H1 (cell line): ENCODE measurements around the gene IFNL1. TPM values are rescaled to one million over a fixed set of nuclear protein-coding genes. Genes with fewer than 3 reads are reported as not detected.
"Not testable (repeated sequence)": the region's sequence is repeated elsewhere in the genome, so short reads cannot be mapped to it uniquely, and the experiment has no call there.

Source experiments
- CTCF ChIA-PET: fragments of 300-600 bp; sonication (Branson Sonifier 250); formaldehyde crosslinking; loops from one replicate; lab custom pipeline; 2021; ENCODE audit not compliant: partially characterized antibody; lab: Charles Lee
- POLR2A ChIA-PET: fragments of 300-600 bp; sonication (Branson Sonifier 250); formaldehyde crosslinking; loops from one replicate; lab custom pipeline; 2021; ENCODE audit warnings: inconsistent platforms; ENCODE audit not compliant: partially characterized antibody; lab: Charles Lee
- DNase-seq, 2 experiments: peaks; one replicate each; pipeline versions ENCODE4 v3.0.0 to v3.0.0-alpha.2; 2010 to 2022; ENCODE audit warnings: low spot score in 2 of 2, low read depth in 1 of 2, mixed read lengths in 1 of 2
- FAIRE-seq: peaks from 2 replicates; lab custom pipeline; 2011; peaks lifted over from hg19 to GRCh38; lab: Jason Lieb, UNC
- H2AFZ ChIP-seq: 2 replicates; pipeline ENCODE4 v1.8.1; 2012; ENCODE audit warnings: low read length, inconsistent platforms
- H2AK5ac ChIP-seq: 2 replicates; pipeline ENCODE4 v1.6.1; 2013; ENCODE audit warnings: low read depth, low read length
- H2BK120ac ChIP-seq: replicated peaks from 2 replicates; pipeline ENCODE3; 2013; ENCODE audit warnings: low read depth, low read length, inconsistent platforms
- H2BK12ac ChIP-seq: 2 replicates; pipeline ENCODE4 v1.6.1; 2013; ENCODE audit warnings: low read depth, low read length
- H2BK15ac ChIP-seq: 2 replicates; pipeline ENCODE4 v1.6.1; 2013; ENCODE audit warnings: low read length
- H2BK20ac ChIP-seq: 2 replicates; pipeline ENCODE4 v1.6.1; 2013; ENCODE audit warnings: low read length
- H2BK5ac ChIP-seq: 2 replicates; pipeline ENCODE4 v1.6.1; 2013; ENCODE audit warnings: low read depth, low read length
- H3K14ac ChIP-seq: 2 replicates; pipeline ENCODE4 v1.6.1; 2013; ENCODE audit warnings: inconsistent platforms; ENCODE audit not compliant: insufficient read length
- H3K18ac ChIP-seq: 2 replicates; pipeline ENCODE4 v1.6.1; 2013; ENCODE audit warnings: low read length; ENCODE audit errors: extremely low read depth
- H3K23ac ChIP-seq: 2 replicates; pipeline ENCODE4 v1.6.1; 2013; ENCODE audit warnings: inconsistent platforms; ENCODE audit not compliant: insufficient read length
- H3K23me2 ChIP-seq: 2 replicates; pipeline ENCODE4 v1.6.1; 2013; ENCODE audit warnings: low read depth, low read length
- H3K27ac ChIP-seq: 2 replicates; pipeline ENCODE4 v1.6.1; 2011; ENCODE audit warnings: low read depth, low read length, inconsistent platforms
- H3K27me3 ChIP-seq, 4 experiments: replicated peaks in 1 of 4; 1 replicate in 1 of 4; 2 replicates in 3 of 4; pipeline versions ENCODE4 v1.6.1 to v1.8.1; 2011 to 2013; ENCODE audit warnings: low read length in 3 of 4, mild to moderate bottlenecking in 3 of 4, inconsistent platforms in 2 of 4, mixed read lengths in 2 of 4, moderate library complexity in 1 of 4; ENCODE audit not compliant: control insufficient read depth in 3 of 4, insufficient read depth in 3 of 4; ENCODE audit errors: extremely low read depth in 1 of 4
- H3K36me3 ChIP-seq, 4 experiments: 2 replicates each; pipeline versions ENCODE4 v1.6.1 to v1.8.1; 2011 to 2013; ENCODE audit warnings: mild to moderate bottlenecking in 4 of 4, low read length in 3 of 4, moderate library complexity in 2 of 4, control low read depth in 1 of 4, inconsistent platforms in 1 of 4; ENCODE audit not compliant: insufficient read depth in 4 of 4, control insufficient read depth in 2 of 4
- H3K4ac ChIP-seq: replicated peaks from 2 replicates; pipeline ENCODE3; 2013; ENCODE audit warnings: low read length, low read depth, mixed read lengths, inconsistent platforms; ENCODE audit not compliant: insufficient read length
- H3K4me1 ChIP-seq, 4 experiments: replicated peaks in 1 of 4; 1 replicate in 1 of 4; 2 replicates in 3 of 4; pipeline versions ENCODE4 v1.6.1 to v1.8.1; 2011 to 2013; ENCODE audit warnings: low read length in 3 of 4, inconsistent platforms in 2 of 4, mixed read lengths in 1 of 4; ENCODE audit not compliant: insufficient read depth in 4 of 4, control insufficient read depth in 3 of 4
- H3K4me2 ChIP-seq, 2 experiments: 2 replicates each; pipeline versions ENCODE4 v1.6.1 to v1.8.1; 2011 to 2013; ENCODE audit warnings: low read depth in 2 of 2, low read length in 2 of 2, control low read depth in 1 of 2, inconsistent platforms in 1 of 2, mild to moderate bottlenecking in 1 of 2; ENCODE audit not compliant: insufficient read depth in 1 of 2
- H3K4me3 ChIP-seq, 4 experiments: fragments of 200-600, 300-600 bp in 1 of 4; sonication (generic), shearing (Covaris generic), sonication (Bioruptor Twin) in 1 of 4; 2 replicates each; pipeline versions ENCODE4 v1.5.1 to v1.8.1; 2011 to 2016; ENCODE audit warnings: low read length in 4 of 4, low read depth in 3 of 4, control low read depth in 2 of 4, inconsistent platforms in 2 of 4, mild to moderate bottlenecking in 2 of 4, mixed read lengths in 1 of 4, moderate library complexity in 1 of 4; ENCODE audit not compliant: insufficient read depth in 2 of 4; ENCODE audit errors: extremely low read depth in 1 of 4
- H3K56ac ChIP-seq: replicated peaks from 2 replicates; pipeline ENCODE3; 2013; ENCODE audit warnings: low read depth, mild to moderate bottlenecking, mixed read lengths, low read length, inconsistent platforms; ENCODE audit not compliant: insufficient read length
- H3K79me1 ChIP-seq: 2 replicates; pipeline ENCODE4 v1.6.1; 2013; ENCODE audit warnings: low read depth, low read length, control low read depth
- H3K79me2 ChIP-seq, 2 experiments: 2 replicates each; pipeline versions ENCODE4 v1.6.1 to v1.8.1; 2012 to 2013; ENCODE audit warnings: low read length in 2 of 2, mild to moderate bottlenecking in 2 of 2, inconsistent platforms in 1 of 2; ENCODE audit not compliant: insufficient read depth in 2 of 2, control insufficient read depth in 1 of 2
- H3K9ac ChIP-seq, 4 experiments: replicated peaks in 1 of 4; 1 replicate in 1 of 4; 2 replicates in 3 of 4; pipeline versions ENCODE4 v1.6.1 to v1.8.1; 2011 to 2013; ENCODE audit warnings: low read depth in 3 of 4, low read length in 3 of 4, control low read depth in 2 of 4, mild to moderate bottlenecking in 2 of 4, moderate library complexity in 2 of 4, inconsistent platforms in 1 of 4; ENCODE audit errors: extremely low read depth in 1 of 4
- H3K9me3 ChIP-seq, 2 experiments: 2 replicates each; pipeline versions ENCODE4 v1.6.1 to v1.8.1; 2012 to 2013; ENCODE audit warnings: mild to moderate bottlenecking in 2 of 2, moderate library complexity in 2 of 2, control low read depth in 1 of 2, inconsistent platforms in 1 of 2, low read depth in 1 of 2, low read length in 1 of 2, mixed read lengths in 1 of 2; ENCODE audit not compliant: insufficient read depth in 2 of 2
- H4K20me1 ChIP-seq, 2 experiments: replicated peaks in 1 of 2; 2 replicates each; pipeline versions ENCODE3 to v1.8.1; 2011 to 2013; ENCODE audit warnings: inconsistent platforms in 2 of 2, low read length in 2 of 2, mild to moderate bottlenecking in 1 of 2; ENCODE audit not compliant: insufficient read depth in 2 of 2, control insufficient read depth in 1 of 2
- H4K5ac ChIP-seq: 2 replicates; pipeline ENCODE4 v1.6.1; 2013; ENCODE audit warnings: low read length, low read depth, mixed read lengths, inconsistent platforms; ENCODE audit not compliant: insufficient read length
- H4K8ac ChIP-seq: 2 replicates; pipeline ENCODE4 v1.8.0; 2013; ENCODE audit warnings: mild to moderate bottlenecking, moderate library complexity, low read length, inconsistent platforms; ENCODE audit not compliant: insufficient read depth; ENCODE audit errors: extremely low read depth
- H4K91ac ChIP-seq: replicated peaks from 2 replicates; pipeline ENCODE3; 2013; ENCODE audit warnings: low read length, mixed read lengths, inconsistent platforms; ENCODE audit not compliant: insufficient read length
- WGBS, 2 experiments: shearing (Covaris generic) in 1 of 2; methylation state at CpG; one replicate each; pipeline versions ENCODE4 v1.1.6 to v1.1.7; 2013 to 2015; ENCODE audit warnings: low lambda C conversion rate in 2 of 2, mixed read lengths in 2 of 2, inconsistent platforms in 1 of 2, low coverage in 1 of 2, missing lambda C conversion rate in 1 of 2; ENCODE audit not compliant: insufficient replicate concordance in 2 of 2, insufficient coverage in 1 of 2, insufficient read length in 1 of 2; ENCODE audit errors: extremely low coverage in 1 of 2, missing lambda C conversion rate in 1 of 2; 5-methylcytosine and 5-hydroxymethylcytosine counted together
- polyA plus RNA-seq, 7 experiments: library from polyadenylated mRNA; depleted of rRNA in 3 of 7; stranded (reverse) in 5 of 7; unstranded in 2 of 7; fragments of >200 nt in 5 of 7; fragments of 200-250 nt in 2 of 7; gene quantifications; 1 replicate in 5 of 7; 2 replicates in 1 of 7; 4 replicates in 1 of 7; pipeline versions ENCODE4 v1.2.1 to v1.2.3, GENCODE V29; 2011 to 2013; ENCODE audit warnings: missing spikeins in 2 of 7, mixed read lengths in 2 of 7
- total RNA-seq: library from RNA; stranded (reverse); fragmentation: NEBNext Ultra II Directional; extraction: Animal tissue kit (Norgen Biotek cat#: 25700); gene quantifications from 2 replicates; pipeline ENCODE4 v1.2.1, GENCODE V29; 2021

IFNL1 gene
- total and polyA plus RNA-seq, 2 of the 8 experiments (the other 6 are each of a cell fraction or from before 2014, with no cell fraction given), result not detected

DNA sequence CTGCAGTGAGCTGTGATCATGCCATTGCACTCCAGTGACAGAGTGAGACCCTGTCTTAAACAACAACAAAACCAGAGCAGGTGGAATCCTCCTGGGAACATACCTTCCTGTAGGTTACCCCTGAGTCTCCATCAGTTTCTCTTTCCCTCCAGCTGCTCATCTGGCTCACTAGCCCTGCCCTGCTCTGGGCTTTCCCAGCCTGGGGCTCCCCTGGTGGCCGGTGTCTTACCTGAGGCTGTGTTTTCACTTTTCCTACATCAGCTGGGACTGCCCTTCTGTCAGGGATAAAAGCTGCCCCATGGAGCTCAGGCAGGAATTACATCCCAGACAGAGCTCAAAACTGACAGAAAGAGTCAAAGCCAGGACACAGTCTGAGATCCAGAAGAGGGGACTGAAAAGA is 28.1 kb upstream of the IFNL1 start, which contains the start of gene IFNL2:
Gene IFNL2 (plus strand): TSS at position 312 of the 400 bp plus-strand sequence. CDS start 173 bp downstream, outside the sequence.
- H4K20me1 ChIP-seq, H3K4me3 ChIP-seq, H3K36me3 ChIP-seq, DNase-seq, H4K5ac ChIP-seq, H4K8ac ChIP-seq, H2BK12ac ChIP-seq, H2AFZ ChIP-seq, H3K79me2 ChIP-seq, H3K9me3 ChIP-seq, H3K14ac ChIP-seq, H2BK20ac ChIP-seq, H3K56ac ChIP-seq, H3K79me1 ChIP-seq, H3K9ac ChIP-seq, H2BK15ac ChIP-seq, H3K27ac ChIP-seq, H2BK5ac ChIP-seq, H2BK120ac ChIP-seq, H3K23ac ChIP-seq, H3K18ac ChIP-seq, H3K4ac ChIP-seq, POLR2A ChIA-PET, H2AK5ac ChIP-seq, H3K4me2 ChIP-seq, H4K91ac ChIP-seq: not testable (repeated sequence)
- WGBS, 2 experiments, result no CpG with 5 or more reads among the region's 1 CpG
- Histone ChIP-seq H3K23me2 (peaks cover 11% of the 10 kb centered on the region; the same call in 1 of the 2 replicates), H3K4me1 (peaks cover 0 to 13% (median 7%) of the 10 kb centered on the region in 4 experiments; a peak in 4 of 7 replicates), H3K27me3 (peaks cover 31 to 38% (median 32%) of the 10 kb centered on the region in 4 experiments)
- FAIRE-seq, result peak; percentile 100
- CTCF ChIA-PET, result interaction anchor here (1.0 kb wide), 1 partner anchor 145 kb away, joined by 4 read pairs; no protein-coding TSS in a partner anchor
